OCI-LY7 (cell line): Measurements from ENCODE around the gene CRTAP. TPM values are rescaled to one million over a fixed set of nuclear protein-coding genes. Genes with fewer than 3 reads are reported as not detected.

Experiments
- BruUV-seq: library from RNA; stranded (reverse); fragments of 400-500 nt; replicated peaks from 2 replicates; lab custom pipeline; 2021; lab: Mats Ljungman, UMichigan
- CTCF ChIA-PET: fragments of 300-600 bp; sonication (Branson Sonifier 250); formaldehyde crosslinking; loops from one replicate; lab custom pipeline; 2022; ENCODE audit warnings: antibody characterized with exemption; ENCODE audit not compliant: unreplicated experiment; lab: Charles Lee
- POLR2A ChIA-PET: fragments of 300-600 bp; sonication (Branson Sonifier 250); formaldehyde crosslinking; loops from one replicate; lab custom pipeline; 2022; ENCODE audit warnings: antibody characterized with exemption; lab: Charles Lee
- DNase-seq: peaks from one replicate; pipeline ENCODE4 v3.0.0-alpha.2; 2015; ENCODE audit warnings: low spot score
- H2AFZ ChIP-seq: fragments of 200-600 bp; sonication (generic), shearing (Covaris generic); 2 replicates; pipeline ENCODE4 v1.6.1; 2014; ENCODE audit warnings: mild to moderate bottlenecking, antibody characterized with exemption, low read length, moderate library complexity
- H3K27ac ChIP-seq: fragments of 200-600 bp; sonication (generic); 2 replicates; pipeline ENCODE4 v1.5.1; 2014; ENCODE audit warnings: mixed run types, low read depth, mild to moderate bottlenecking, moderate library complexity, low read length, inconsistent platforms; ENCODE audit not compliant: poor library complexity, severe bottlenecking
- H3K36me3 ChIP-seq: fragments of 200-600 bp; sonication (generic); 2 replicates; pipeline ENCODE4 v1.6.1; 2014; ENCODE audit warnings: mild to moderate bottlenecking, antibody characterized with exemption, low read length, moderate library complexity, mixed read lengths; ENCODE audit not compliant: insufficient read depth
- H3K4me1 ChIP-seq: fragments of 200-600 bp; sonication (generic); 2 replicates; pipeline ENCODE4 v1.5.1; 2014; ENCODE audit warnings: mild to moderate bottlenecking, low read length; ENCODE audit not compliant: insufficient read depth, poor library complexity, severe bottlenecking
- H3K4me2 ChIP-seq: fragments of 200-600 bp; sonication (generic); 2 replicates; pipeline ENCODE4 v1.6.1; 2014; ENCODE audit warnings: mild to moderate bottlenecking, low read length
- H3K4me3 ChIP-seq: fragments of 200-600 bp; sonication (generic); 2 replicates; pipeline ENCODE4 v1.5.1; 2014; ENCODE audit warnings: mild to moderate bottlenecking, low read depth, low read length; ENCODE audit not compliant: poor library complexity, severe bottlenecking
- H3K79me2 ChIP-seq: fragments of 200-600 bp; sonication (generic); 2 replicates; pipeline ENCODE4 v1.6.1; 2016; ENCODE audit warnings: low read depth, mild to moderate bottlenecking, low read length, moderate library complexity, mixed read lengths; ENCODE audit not compliant: insufficient read depth
- H3K9me2 ChIP-seq: fragments of 200-600 bp; sonication (generic); 2 replicates; pipeline ENCODE4 v1.6.1; 2016; ENCODE audit warnings: mild to moderate bottlenecking, low read length, mixed read lengths; ENCODE audit not compliant: insufficient read depth
- H3K9me3 ChIP-seq: fragments of 200-600 bp; sonication (generic); 2 replicates; pipeline ENCODE4 v1.6.1; 2014; ENCODE audit warnings: mild to moderate bottlenecking, mixed run types, low read length, mixed read lengths
- H4K20me1 ChIP-seq: fragments of 200-600 bp; sonication (generic); 2 replicates; pipeline ENCODE4 v1.6.1; 2014; ENCODE audit warnings: mild to moderate bottlenecking, antibody characterized with exemption, low read length, moderate library complexity, mixed read lengths; ENCODE audit not compliant: insufficient read depth
- EZH2phosphoT487 ChIP-seq: fragments of 200-600 bp; sonication (generic); IDR thresholded peaks from 2 replicates; pipeline ENCODE4 v1.6.1; 2018; ENCODE audit warnings: low read depth, borderline replicate concordance, mild to moderate bottlenecking, mixed run types, antibody characterized with exemption, low read length, moderate library complexity, mixed read lengths
- intact Hi-C: fragments of 100-400 bp; cut with micrococcal nuclease; formaldehyde crosslinking; loops from one replicate; pipeline ENCODE4 v1.10.0; 2022; ENCODE audit not compliant: unreplicated experiment
- total RNA-seq, 2 experiments: library from RNA; depleted of rRNA in 1 of 2; stranded (reverse); fragments of >200 nt in 1 of 2; shearing (Covaris generic) in 1 of 2; gene quantifications; 2 replicates each; pipeline ENCODE4 v1.2.3, GENCODE V29; 2014 to 2022
- TF ChIP-seq, protein P1 (sequence below): fragments of 200-600 bp; sonication (generic); conservative IDR thresholded peaks from 2 replicates; pipeline ENCODE4 v1.5.1; 2014; ENCODE audit warnings: mild to moderate bottlenecking, antibody characterized with exemption, low read length, moderate library complexity, mixed read lengths

CRTAP gene
- total RNA-seq, 2 experiments from 2014 or later = 19.2 to 53.7 TPM

- Histone ChIP-seq H3K9me2 (no peaks in the 10 kb centered on the region), H3K9me3 (no peaks in the 10 kb centered on the region), H4K20me1 (no peaks in the 10 kb centered on the region), H3K79me2 (no peaks in the 10 kb centered on the region), H3K4me3 (no peak overlapping the region), H3K36me3 (peaks cover 17% of the 10 kb centered on the region; the same call in 1 of the 2 replicates), H3K27ac (no peak overlapping the region), H3K4me1 (no peaks in the 10 kb centered on the region), H2AFZ (no peak overlapping the region), H3K4me2 (no peak overlapping the region)
- ChIA-PET POLR2A (interaction anchor here (0.6 kb wide), 1 partner anchor 88 kb away, joined by 4 read pairs; no protein-coding TSS in a partner anchor), CTCF (no interaction called here)
- intact Hi-C loops = no loop called here
- no peak for DNase-seq
- TF ChIP-seq, protein P1, sequence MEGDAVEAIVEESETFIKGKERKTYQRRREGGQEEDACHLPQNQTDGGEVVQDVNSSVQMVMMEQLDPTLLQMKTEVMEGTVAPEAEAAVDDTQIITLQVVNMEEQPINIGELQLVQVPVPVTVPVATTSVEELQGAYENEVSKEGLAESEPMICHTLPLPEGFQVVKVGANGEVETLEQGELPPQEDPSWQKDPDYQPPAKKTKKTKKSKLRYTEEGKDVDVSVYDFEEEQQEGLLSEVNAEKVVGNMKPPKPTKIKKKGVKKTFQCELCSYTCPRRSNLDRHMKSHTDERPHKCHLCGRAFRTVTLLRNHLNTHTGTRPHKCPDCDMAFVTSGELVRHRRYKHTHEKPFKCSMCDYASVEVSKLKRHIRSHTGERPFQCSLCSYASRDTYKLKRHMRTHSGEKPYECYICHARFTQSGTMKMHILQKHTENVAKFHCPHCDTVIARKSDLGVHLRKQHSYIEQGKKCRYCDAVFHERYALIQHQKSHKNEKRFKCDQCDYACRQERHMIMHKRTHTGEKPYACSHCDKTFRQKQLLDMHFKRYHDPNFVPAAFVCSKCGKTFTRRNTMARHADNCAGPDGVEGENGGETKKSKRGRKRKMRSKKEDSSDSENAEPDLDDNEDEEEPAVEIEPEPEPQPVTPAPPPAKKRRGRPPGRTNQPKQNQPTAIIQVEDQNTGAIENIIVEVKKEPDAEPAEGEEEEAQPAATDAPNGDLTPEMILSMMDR = no peak
- TF ChIP-seq EZH2phosphoT487 = no peak
- BruUV-seq = no TSS peak
Measured at GRCh38 chr3:33145221-33145900, 31.5 kb downstream of the CRTAP start.

GRCh38 chr3:33145901-33146580 lies 32.2 kb downstream of the CRTAP start:
- Histone ChIP-seq H3K4me1 (no peaks in the 10 kb centered on the region), H3K4me3 (no peak overlapping the region), H3K4me2 (no peak overlapping the region), H3K79me2 (no peaks in the 10 kb centered on the region), H4K20me1 (no peaks in the 10 kb centered on the region), H3K27ac (no peak overlapping the region), H3K36me3 (peaks cover 13% of the 10 kb centered on the region; the same call in 1 of the 2 replicates), H3K9me2 (no peaks in the 10 kb centered on the region), H2AFZ (no peak overlapping the region), H3K9me3 (no peaks in the 10 kb centered on the region)
- intact Hi-C loops = no loop called here
- no peak for DNase-seq
- no TSS peak for BruUV-seq
- CTCF ChIA-PET = no interaction called here
- no peak for TF ChIP-seq EZH2phosphoT487
- TF ChIP-seq, protein P1 = no peak
- POLR2A ChIA-PET = interaction anchor here (0.6 to 0.7 kb wide), 2 partner anchors 89 to 351 kb away, joined by 3 to 4 read pairs; no protein-coding TSS in a partner anchor
